Epidermal melanocyte (primary cell): ENCODE measurements around the gene APRT.
"Not testable (repeated sequence)": the region's sequence is repeated elsewhere in the genome, so short reads cannot be mapped to it uniquely, and the experiment has no call there.

ENCODE experiments used
- DNase-seq: peaks from one replicate; pipeline ENCODE4 v3.0.0; 2011; ENCODE audit warnings: low spot score; ENCODE audit not compliant: insufficient read length

The APRT gene

GRCh38 chr16:88772871-88773811 is 38.6 kb downstream of the APRT start:
- DNase-seq, result peak; percentile 91

DNA sequence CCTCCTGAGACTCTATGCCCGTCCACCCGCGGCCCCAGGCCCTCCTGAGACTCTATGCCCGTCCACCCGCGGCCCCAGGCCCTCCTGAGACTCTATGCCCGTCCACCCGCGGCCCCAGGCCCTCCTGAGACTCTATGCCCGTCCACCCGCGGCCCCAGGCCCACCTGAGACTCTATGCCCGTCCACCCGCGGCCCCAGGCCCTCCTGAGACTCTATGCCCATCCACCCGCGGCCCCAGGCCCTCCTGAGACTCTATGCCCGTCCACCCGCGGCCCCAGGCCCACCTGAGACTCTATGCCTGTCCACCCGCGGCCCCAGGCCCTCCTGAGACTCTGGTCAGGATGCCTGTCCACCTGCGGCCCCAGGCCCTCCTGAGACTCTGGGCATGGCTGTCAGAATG is 39.9 kb downstream of the APRT start:
- not testable (repeated sequence) for DNase-seq

GRCh38 chr16:88771294-88771772 is 40.4 kb downstream of the APRT start:
- no peak for DNase-seq

DNA sequence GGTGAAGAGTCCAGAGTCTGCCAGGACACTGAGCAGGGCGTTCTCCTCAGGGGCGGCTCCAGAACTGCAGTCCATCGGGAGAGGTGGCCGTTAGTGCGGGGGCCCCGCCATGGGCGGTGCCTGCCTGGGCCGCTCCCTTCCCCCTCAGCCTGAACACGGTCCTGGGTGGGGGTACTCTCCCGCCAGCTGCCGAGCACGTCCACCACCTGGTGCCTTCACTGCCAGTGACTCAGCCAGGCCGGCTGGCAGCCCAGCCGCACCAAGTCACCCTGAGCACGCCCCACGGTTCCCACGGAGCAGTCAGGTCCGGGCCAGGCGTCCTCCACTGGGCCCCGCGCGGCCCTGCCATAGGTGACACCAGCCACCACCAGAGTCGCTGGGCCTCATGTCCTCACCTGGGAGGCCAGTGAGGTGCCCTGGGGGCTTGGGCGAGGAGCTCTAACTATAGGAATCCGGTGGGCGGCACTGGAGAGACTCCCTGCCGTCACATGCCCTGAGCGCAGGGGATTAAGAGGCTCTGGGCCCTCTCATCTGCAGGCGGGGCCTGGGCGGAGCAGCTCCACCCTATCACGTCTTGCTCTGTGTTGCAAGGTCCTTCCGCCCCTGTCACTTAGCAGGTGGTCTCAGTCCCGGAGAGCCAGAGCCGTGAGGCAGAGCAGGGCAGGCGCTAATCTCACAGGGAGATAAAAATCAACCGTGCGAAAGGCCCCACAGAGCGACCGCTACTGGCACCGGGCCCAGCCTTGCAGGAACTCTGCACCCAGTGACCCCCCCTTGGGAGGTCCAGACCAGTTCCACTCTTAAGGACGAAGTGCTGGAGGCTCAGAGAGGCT is 41.1 kb downstream of the APRT start:
- DNase-seq, result no peak

DNA sequence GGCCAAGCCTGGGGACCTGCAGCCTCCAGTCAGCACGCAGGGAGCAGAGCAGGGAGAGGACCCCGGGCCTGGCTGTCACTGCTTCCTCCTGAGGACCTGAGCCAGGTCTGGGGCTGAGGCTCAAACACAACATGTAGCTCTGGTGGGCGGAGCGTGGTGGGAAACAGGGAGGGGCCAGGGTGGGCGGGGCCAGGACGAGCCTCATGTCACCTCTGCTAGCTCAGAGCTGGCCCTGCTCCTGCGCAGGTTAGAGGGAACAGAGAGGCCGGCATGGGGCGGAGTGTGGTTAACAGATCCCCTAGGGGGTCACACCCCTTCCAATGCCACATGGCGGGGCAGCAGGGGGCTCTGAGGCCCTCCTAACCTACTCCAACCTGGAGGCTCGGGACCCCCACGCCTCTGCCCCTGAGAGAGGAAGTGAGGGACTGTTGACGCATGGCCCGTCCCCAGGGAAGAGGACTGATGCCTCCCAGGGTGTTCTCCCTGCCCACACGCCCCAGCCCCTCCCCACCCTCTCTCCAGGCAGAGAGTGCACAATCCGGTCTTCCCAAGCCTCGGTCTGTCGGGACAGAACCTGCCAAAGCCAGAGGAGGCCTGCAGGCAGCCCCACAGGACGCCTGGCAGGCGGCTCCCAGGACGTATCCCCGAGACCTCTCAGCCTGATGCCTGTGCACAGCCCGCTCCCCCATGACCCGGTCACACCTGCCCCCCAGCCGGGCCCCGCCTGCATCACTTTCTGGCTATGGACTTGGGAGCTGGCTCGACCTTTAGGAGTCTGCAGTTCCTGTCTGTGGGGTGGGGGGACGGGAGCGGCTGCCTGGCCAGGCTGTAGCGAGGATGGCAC is 41.9 kb downstream of the APRT start:
- DNase-seq, result no peak

DNA sequence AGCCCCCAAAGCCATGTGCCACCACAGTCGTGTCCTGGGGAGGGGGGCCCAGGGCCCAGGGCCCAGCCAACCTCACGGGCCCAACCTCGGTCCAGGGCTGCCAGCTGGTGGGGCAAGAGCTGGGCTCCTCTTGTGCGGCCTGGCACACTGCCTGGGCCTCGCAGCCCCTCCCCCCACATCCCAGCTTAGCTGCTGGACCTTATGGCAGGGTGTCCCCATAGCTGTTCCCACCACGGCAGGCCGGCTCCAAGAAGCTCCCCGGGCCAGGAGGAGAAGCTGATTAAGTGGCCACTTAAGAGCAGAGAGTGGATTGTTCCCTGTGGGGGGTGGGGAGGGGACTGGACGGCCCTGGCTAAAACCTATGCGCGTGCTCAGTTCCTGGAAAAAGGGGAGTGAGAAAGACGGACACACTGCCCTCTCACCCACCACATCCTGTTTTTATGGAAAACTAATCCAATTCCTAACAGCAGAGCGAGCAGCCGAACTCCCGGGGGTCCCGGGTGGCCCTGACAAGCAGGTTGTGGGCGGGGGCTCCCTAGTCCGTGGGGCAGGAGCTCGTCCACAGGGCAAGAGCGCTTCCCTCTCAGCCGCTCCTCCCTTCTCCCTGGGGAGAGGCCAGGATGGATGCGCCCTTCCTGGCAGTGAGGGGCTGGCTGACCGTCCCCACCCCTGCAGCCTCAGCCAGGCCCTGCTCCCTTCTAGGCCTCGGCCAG is 43.5 kb downstream of the APRT start:
- no peak for DNase-seq

GRCh38 chr16:88767546-88768070 is 44.1 kb downstream of the APRT start:
- no peak for DNase-seq

DNA sequence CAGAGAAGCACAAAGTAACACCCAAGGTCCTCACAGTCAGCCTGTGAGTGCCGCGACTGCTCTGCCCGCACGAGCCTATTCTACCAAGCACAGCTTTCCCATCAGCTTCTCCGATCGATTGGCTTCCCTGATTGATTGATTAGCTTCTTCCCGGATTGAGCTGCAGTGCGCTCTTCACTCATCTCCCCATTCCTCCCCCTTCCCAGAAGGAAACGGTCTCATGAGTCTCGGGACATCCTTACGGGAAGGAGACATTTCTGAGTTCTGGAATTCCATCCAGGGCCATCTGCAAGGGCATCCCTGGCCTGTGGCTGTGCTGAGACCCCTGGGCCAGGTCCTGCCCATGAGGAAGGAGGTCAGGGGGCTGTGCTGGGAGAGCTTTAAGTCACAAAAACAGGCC is 44.8 kb downstream of the APRT start:
- DNase-seq, result no peak

DNA sequence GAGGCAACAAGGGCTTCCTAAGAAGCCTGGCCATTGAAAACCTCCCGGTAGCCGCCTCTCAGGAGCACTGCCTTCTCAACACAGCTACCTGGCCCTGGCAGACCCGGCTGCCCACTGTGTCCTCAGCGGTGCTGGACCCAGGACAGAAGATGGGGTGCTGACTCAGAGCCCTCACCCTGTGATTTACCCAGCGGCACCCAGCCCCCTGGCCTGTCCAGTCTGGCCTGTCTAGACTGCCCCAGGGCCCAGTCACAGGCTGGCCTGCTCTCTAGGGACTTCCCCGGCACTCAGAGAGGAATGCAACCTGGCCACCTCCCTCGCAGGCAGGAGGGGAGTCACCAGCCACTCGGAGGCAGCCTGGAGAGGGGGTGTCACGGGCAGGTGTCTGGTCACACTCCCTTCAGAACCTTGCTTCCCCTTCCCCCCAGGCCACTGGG is 46.8 kb downstream of the APRT start:
- no peak for DNase-seq

- DNase-seq, result no peak
Observed at GRCh38 chr16:88764080-88764479, 47.6 kb downstream of the APRT start.

DNA sequence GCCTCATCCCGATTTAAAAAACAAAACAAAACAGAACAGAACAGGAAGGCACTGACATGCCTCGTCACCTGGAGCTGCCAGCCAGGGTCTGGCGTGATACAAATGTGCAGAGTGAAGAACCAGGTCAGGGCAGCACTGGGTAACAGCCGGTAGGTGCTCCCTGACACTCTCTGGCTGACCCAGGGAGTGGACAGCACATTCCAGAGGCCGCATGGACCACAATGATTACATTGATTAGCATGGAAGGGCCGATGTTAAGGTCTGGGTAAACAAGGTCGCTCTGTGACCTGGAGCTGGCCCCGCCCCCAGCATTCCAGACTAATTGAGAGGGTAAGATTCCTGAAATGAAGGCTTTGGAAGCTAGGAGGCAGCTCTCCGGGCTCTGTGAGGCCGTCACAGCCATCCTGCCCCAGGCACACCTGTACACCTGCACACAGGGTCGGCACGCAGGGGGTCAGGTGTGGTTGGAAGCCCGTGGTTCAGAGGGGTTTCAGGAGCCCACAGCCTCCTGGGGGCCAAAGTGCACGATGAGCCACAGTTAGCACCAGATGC is 48.1 kb downstream of the APRT start:
- DNase-seq, result no peak

DNA sequence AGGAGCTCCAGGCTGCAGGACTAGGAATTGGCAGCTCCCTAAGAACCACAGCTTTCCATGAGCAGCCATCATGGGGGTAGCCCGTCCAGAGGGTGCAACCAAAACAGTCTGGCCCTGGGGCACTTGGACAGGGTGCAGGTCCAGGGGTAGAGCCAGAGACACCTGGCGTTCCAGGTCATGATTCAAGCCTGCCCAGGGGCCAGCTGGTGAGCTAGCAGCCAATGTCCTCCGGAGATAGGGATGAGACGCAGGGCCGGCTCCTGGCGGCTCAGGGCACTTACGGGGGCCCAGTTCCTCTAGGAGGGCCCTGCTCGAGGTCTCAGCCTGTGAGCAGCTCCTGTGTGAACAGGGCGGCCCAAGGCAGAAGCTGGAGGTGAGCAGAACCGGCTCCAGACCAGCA is 48.8 kb downstream of the APRT start:
- no peak for DNase-seq

DNA sequence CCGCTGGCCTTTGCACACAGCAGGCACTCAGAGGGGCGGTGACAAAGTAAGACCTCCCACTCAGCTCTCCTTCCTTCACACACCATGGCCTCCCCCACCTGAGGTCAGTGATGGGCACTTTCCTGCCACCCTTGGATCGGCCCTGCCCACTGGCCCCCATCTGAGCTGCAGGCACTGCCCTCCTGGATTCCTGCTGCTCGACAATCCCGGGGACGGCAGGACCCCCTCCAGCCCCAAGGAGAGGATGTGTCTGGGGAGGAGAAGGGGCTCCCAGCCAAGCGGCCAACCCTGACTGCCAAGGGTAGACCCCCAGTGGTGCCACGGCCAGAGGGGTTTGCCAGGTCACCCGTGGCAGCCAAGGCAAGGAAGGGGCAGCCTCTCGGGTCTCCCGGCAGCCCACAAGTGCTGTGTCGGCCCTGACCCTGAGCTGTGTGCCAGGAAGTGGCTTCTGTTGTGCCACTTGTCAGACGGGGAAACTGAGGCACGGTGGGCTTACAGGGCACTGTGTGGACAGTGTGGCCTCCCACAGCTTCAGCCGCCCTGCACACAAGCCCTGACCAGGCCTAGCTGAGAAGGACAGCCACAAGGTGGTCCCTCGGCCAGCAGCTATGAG is 49.4 kb downstream of the APRT start:
- DNase-seq, result no peak

DNA sequence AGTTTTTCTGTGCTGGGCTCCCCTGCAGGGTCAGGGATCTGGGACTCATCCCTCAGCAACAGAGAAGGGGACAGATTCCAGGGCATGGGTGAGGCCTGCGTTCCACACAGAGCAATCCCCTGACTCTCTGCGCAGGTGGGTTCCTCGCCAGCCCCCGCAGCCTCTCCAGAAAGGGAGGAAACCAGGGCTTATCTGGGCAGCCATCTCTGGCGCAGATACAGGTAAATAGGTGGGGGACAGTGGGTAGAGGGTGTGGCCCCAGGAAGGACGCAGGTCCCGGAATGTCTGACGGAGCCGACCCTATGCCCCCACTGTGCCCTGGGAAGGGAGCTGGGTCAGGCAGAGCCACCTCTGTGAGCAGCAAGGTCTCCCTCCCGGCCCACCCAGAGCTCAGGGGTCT is 49.9 kb downstream of the APRT start:
- no peak for DNase-seq

DNA sequence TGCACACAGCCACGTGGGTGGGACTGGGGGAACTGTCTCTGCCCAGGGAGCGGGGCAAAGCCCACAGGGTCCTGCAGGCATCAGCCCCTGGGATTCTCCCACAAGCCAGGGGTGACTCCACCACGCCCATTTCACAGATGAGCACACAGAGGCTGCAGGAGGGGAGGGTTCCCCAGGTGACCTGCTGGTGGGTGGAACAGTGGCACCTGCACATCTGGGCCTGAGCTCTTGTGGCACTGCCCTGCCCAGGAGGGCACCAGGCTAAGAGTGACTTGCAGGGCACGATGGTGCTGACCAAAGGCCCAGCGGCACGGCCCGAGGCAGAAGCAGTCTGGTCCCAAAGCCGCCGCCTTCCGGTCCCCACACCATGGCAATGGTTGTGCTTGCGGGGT is 50.6 kb downstream of the APRT start:
- DNase-seq, result no peak

DNA sequence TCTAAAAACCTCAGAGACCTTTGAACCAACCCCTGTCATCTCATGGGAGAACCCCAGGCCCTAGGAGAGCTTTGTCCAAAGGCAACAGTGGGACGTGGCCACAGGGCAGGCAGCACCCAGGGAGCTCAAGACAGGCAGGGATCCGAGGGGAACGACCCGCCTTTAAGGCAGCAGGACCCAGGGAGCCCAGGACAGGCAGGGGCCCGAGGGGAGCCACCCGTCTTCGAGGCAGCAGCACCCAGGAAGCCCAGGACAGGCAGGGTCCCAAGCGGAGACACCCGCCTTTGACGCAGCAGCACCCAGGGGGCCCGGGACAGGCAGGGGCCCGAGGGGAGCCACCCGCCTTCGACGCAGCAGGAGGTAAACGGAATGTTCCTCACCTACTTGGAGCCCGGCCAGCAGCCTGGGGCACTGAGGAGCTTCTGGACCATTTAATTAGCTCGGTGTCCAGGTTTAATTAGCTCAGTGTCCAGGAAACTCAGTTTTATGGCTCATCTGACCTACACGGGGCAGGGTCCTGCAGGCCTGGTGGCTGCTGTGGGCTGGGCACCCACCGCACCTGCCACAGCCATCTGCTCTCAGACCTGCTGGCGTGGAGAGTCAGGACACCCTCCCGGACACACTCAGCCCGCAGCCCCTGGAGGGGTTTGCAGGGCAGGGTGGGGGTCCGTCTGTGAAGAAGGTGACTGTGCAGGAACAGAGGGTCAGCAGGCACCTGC is 51.1 kb downstream of the APRT start:
- no peak for DNase-seq

DNA sequence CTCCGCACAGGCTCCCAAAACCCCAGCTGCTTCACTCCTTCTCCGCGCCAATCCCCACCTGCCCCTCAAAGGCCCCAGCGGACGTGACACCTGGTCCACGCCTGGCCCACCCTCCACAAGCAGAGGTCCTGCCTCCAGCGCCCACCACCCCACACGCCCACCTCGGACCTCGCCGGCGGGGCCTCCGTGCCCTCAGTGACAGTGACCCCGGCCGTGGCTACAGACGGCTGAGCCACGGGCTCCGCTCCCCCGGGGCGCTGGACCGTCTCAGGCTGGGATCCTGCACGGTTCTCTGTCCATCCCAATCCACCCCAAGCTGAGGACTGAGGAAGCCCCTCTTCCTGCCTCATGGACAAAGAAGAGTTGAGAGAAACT is 51.8 kb downstream of the APRT start:
- no peak for DNase-seq
